Endothelial cell (in vitro differentiated cells): ENCODE results near the gene MRTFB. TPM values are rescaled to one million over a fixed set of nuclear protein-coding genes. Genes with fewer than 3 reads are reported as not detected.

Experiments used
- DNase-seq: peaks from one replicate; pipeline ENCODE4 v3.0.0; 2021; ENCODE audit warnings: low spot score
- H3K27ac Mint-ChIP-seq: one replicate; pipeline ENCODE4 v1.8.0; 2021; ENCODE audit warnings: mixed read lengths, inconsistent platforms; ENCODE audit not compliant: unreplicated experiment
- H3K27me3 Mint-ChIP-seq: one replicate; pipeline ENCODE4 v1.8.0; 2021; ENCODE audit warnings: mild to moderate bottlenecking, moderate library complexity, mixed read lengths, inconsistent platforms; ENCODE audit not compliant: unreplicated experiment
- H3K36me3 Mint-ChIP-seq: one replicate; pipeline ENCODE4 v1.8.0; 2021; ENCODE audit warnings: mild to moderate bottlenecking, low read depth, mixed read lengths, inconsistent platforms; ENCODE audit not compliant: unreplicated experiment
- H3K4me1 Mint-ChIP-seq: one replicate; pipeline ENCODE4 v1.8.0; 2021; ENCODE audit warnings: mild to moderate bottlenecking, mixed read lengths, inconsistent platforms; ENCODE audit not compliant: unreplicated experiment
- H3K4me3 Mint-ChIP-seq: one replicate; pipeline ENCODE4 v1.8.0; 2021; ENCODE audit warnings: mild to moderate bottlenecking, mixed read lengths, inconsistent platforms; ENCODE audit not compliant: unreplicated experiment
- H3K9me3 Mint-ChIP-seq: one replicate; pipeline ENCODE4 v1.8.0; 2021; ENCODE audit warnings: mixed read lengths, inconsistent platforms; ENCODE audit not compliant: unreplicated experiment
- total RNA-seq: library from RNA; stranded (reverse); fragmentation: NEBNext Ultra II Directional; extraction: Animal tissue kit (Norgen Biotek cat#: 25700); gene quantifications from one replicate; pipeline ENCODE4 v1.2.1, GENCODE V29; 2021; ENCODE audit not compliant: unreplicated experiment
- TF ChIP-seq, protein P1 (sequence below): fragments of 200-600 bp; sonication (generic); IDR thresholded peaks from one replicate; pipeline ENCODE4 v1.5.0; 2021; ENCODE audit warnings: antibody characterized with exemption; ENCODE audit not compliant: unreplicated experiment

The MRTFB gene
- total RNA-seq, 1 donor from 2014 or later = 51.3 TPM

DNA sequence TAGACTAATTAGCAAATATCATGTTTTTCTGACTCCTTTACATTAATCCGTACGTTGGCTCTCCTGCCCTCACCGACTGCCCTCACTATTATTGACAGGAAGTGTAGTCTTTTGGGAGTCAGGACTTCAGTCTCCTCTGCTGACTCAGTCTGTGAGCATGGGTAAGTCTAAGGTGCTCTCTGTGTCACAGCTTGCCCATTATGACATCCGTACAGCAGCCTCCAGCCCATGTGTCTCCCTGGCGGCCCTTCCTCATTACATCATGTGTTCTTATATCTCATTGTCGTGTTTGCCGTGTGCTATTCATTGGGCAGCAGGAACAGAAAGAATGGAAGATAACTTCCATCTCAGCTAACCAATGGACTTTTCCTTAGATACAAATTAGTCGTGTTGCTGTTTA, 77.5 kb downstream of the MRTFB start:
- Mint-ChIP-seq H3K27me3 (no peaks in the 10 kb centered on the region), H3K4me3 (no peak overlapping the region), H3K4me1 (peaks cover 7% of the 10 kb centered on the region), H3K9me3 (no peaks in the 10 kb centered on the region), H3K27ac (no peak overlapping the region), H3K36me3 (no peaks in the 10 kb centered on the region)
- DNase-seq = no peak
- TF ChIP-seq, protein P1, sequence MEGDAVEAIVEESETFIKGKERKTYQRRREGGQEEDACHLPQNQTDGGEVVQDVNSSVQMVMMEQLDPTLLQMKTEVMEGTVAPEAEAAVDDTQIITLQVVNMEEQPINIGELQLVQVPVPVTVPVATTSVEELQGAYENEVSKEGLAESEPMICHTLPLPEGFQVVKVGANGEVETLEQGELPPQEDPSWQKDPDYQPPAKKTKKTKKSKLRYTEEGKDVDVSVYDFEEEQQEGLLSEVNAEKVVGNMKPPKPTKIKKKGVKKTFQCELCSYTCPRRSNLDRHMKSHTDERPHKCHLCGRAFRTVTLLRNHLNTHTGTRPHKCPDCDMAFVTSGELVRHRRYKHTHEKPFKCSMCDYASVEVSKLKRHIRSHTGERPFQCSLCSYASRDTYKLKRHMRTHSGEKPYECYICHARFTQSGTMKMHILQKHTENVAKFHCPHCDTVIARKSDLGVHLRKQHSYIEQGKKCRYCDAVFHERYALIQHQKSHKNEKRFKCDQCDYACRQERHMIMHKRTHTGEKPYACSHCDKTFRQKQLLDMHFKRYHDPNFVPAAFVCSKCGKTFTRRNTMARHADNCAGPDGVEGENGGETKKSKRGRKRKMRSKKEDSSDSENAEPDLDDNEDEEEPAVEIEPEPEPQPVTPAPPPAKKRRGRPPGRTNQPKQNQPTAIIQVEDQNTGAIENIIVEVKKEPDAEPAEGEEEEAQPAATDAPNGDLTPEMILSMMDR = no peak

GRCh38 chr16:14150796-14151195, 79.7 kb downstream of the MRTFB start:
- Mint-ChIP-seq H3K4me3 (no peak overlapping the region), H3K9me3 (no peaks in the 10 kb centered on the region), H3K27ac (no peak overlapping the region), H3K36me3 (no peaks in the 10 kb centered on the region), H3K4me1 (peaks cover 2% of the 10 kb centered on the region), H3K27me3 (no peaks in the 10 kb centered on the region)
- TF ChIP-seq, protein P1 = no peak
- no peak for DNase-seq

GRCh38 chr16:14151256-14152030, 80.3 kb downstream of the MRTFB start:
- Mint-ChIP-seq H3K9me3 (no peaks in the 10 kb centered on the region), H3K4me3 (no peak overlapping the region), H3K4me1 (peaks cover 3% of the 10 kb centered on the region), H3K36me3 (no peaks in the 10 kb centered on the region), H3K27ac (no peak overlapping the region), H3K27me3 (no peaks in the 10 kb centered on the region)
- DNase-seq = no peak
- TF ChIP-seq, protein P1 = no peak

GRCh38 chr16:14155572-14156190, 84.6 kb downstream of the MRTFB start:
- no peaks in the 10 kb centered on the region for H3K27me3 Mint-ChIP-seq
- H3K27ac Mint-ChIP-seq = no peak overlapping the region
- H3K4me1 Mint-ChIP-seq = peaks cover 3% of the 10 kb centered on the region
- TF ChIP-seq, protein P1 = no peak
- no peaks in the 10 kb centered on the region for H3K9me3 Mint-ChIP-seq
- DNase-seq = no peak
- H3K36me3 Mint-ChIP-seq = no peaks in the 10 kb centered on the region
- no peak overlapping the region for H3K4me3 Mint-ChIP-seq
